Measurements from ENCODE around the gene TBC1D25.
"Not testable (repeated sequence)": the region's sequence is repeated elsewhere in the genome, so short reads cannot be mapped to it uniquely, and the experiment has no call there.

The TBC1D25 gene

DNA sequence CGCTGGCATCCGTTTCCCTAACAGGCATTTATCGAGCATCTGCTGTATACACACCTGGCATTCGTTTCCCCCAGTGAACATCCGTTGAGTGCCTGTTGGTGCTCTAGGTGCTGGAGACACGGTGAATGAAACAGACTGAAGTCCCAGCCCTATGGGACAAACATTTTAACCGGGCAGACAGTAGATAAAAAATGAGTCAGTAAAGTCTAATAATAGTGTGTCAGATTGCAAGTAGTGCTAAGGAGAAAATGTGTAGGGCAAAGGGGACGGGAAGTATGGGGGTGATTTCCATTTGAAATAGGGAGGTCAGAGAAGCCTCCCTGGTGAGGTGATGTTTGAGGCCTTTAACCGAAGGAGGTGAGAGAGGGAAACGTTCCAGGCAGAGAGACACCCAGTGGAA is 23.2 kb upstream of the TBC1D25 start:
- no peak for DNase-seq

DNA sequence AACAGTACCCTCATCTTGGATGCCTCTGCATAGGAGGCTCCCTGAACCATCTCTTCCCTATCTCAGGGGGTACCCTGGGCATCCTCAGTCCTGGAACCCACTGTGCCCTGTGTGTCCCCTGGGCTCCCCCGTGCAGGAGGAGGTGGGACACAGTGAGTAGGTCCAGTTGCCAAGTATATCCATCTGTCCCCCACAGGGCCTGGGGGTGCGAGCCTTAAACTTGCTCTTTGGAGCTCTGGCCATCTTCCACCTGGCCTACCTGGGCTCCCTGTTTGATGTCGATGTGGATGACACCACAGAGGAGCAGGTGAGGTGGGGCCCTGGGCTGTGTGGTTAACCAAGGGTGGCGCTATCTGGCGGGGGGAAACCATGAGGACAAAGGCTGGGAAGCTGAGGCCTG is 22.5 kb upstream of the TBC1D25 start:
- DNase-seq, result no peak

DNA sequence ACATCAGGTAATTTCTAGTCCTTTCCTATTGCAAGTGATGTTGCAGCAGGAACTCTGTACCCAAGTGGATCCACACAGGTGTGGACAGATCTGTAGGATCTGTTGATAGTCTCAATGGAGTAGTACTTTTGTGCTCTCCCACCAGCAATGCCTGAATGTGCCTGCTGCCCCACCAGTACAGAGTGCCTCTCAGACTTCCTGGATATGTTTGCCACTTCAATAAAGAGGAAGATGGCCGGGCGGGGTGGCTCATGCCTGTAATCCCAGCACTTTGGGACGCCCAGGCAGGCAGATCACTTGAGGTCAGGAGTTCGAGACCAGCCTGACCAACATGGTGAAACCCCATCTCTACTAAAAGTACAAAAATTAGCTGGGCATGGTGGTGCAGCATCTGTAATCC is 20.0 kb upstream of the TBC1D25 start:
- not testable (repeated sequence) for DNase-seq

DNA sequence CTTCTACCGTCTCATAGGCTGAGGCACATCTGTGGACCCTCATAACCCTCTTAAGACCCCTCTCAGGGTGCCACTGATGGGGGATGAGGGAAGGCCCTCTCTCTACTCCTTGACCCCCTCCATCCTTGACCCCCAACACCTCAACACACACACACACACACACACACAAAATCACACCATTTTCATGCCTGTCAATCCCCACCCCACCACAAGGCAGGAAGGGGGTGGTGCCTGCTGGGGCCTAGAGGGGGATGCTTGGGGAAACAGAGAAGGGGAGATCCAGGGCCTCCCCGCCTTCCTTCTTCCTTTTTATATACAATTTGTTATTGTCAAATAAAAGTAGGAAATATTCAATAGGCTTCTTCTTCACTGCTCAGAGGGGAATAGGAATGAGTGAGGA is 19.1 kb upstream of the TBC1D25 start:
- no peak for DNase-seq

DNA sequence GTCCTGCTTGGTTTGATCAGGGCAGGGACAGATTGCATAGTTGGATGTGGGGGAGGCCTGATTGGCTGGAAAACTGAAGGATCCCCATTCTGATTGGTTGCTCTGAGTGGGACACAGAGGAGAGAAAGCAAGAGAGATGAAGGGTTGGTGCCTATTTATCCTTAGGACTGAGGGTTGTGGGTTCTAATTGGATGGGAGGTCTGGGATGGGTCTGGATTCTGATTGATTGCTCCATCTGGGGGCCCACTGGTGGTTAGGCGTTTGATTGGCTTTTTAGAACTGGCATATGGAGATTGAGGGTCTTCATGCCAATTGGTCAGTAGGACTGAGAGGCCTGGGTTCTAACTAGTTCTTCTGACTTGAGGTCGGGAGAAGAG is 18.6 kb upstream of the TBC1D25 start:
- no peak for DNase-seq

DNA sequence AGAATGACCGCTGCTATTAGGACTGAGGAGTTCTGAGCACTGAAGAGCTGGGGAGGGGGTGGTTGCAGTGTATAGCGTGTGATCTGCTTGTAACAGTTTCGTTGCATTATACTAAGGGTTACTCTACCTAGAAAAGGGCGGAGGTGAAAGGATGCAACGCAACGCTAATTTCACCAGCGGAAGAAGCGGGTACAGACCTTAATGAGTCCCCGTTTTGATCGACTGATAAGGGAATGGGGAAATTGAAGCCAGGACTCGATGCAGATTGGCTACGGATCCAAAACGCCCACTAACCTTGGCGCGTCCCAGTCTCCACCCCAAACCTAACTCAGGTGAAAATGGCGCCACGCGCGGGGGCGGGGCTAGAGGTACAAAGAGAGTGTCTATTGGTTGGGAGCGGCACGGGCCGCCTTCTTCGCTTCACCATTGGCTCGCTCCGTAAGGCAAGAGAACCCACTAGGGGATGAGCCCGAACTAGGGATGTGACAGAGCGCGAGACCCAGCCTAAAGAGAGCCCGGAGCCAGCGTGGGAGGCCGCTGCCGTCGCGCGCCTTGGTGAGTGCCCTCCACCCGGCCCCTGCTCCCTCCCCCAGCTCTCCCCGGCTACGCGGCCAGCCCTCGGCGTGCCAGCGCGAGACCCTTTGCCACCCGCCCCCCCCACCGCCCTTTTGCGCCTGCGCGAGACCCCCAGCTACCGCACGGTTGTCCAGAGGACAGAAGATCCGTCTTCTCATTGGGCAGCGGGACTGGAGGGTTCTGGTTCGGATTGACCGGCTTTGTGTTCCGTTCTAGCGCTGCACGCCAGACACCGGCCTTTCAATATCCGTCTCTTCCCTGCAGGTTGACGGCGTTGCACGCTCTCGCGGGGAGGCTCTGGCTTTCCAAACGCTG is 17.9 kb upstream of the TBC1D25 start, which contains the start of gene EBP:
Gene EBP (plus strand): TSS at position 456 of the 891 bp plus-strand sequence. CDS start 1,964 bp downstream, outside the sequence.
- peak; percentile 97 for DNase-seq

DNA sequence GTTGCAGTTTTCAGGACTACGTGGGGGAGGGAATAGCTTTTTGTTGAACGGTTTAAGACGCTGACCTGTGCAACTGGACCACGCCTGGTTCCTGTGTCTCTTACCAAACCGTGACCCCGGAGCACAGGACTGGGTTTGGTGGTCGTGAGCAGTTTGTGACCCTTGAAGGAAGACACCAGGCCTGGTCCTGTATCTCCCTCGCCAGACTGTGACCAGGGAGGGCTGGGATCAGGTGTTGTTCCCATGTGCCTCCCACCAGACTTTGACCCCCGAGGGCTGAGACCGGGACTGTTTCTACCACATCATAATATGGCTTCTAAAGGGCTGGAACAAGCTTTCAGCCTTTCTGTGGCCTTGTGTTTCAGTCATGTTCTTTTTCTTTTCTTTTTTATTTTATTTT is 17.2 kb upstream of the TBC1D25 start:
- no peak for DNase-seq

DNA sequence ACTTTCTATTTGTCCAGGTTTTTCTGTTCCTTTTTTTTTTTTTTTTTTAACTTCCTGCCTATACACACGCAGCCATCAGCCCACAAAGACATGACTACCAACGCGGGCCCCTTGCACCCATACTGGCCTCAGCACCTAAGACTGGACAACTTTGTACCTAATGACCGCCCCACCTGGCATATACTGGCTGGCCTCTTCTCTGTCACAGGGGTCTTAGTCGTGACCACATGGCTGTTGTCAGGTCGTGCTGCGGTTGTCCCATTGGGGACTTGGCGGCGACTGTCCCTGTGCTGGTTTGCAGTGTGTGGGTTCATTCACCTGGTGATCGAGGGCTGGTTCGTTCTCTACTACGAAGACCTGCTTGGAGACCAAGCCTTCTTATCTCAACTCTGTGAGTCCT is 15.8 kb upstream of the TBC1D25 start:
- DNase-seq, result no peak

DNA sequence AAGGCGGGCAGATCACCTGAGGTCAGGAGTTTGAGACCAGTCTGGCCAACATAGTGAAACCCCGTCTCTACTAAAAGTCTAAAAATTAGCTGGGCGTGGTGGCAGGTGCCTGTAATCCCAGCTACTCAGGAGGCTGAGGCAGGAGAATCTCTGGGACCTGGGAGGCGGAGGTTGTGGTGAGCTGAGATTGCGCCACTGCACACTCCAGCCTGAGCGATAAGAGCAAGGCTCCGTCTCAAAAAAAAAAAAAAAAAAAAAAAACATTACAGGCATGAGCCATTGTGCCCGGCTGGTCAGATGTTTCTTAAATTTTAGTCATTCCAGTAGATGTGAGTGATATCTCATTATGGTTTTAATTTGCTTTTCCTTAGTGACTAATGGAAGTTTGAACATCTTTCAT is 13.7 kb upstream of the TBC1D25 start:
- DNase-seq, result not testable (repeated sequence)

DNA sequence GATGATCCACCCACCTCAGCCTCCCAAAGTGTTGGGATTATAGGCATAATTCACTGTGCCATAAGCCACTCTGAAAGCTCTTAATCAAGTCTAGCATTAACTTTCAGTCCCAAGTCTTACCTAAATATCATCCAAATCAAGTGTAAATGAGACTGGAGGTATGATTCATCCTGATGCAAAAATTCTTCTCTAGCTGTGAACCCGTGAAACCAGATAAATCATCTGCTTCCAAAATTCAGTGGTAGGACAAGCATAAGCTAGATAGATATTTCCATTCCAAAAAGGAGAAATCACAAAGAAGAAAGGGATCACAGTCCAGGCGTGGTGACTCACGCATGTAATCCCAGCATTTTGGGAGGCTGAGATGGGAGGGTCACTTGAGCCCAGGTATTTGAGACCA is 8.8 kb upstream of the TBC1D25 start:
- no peak for DNase-seq

DNA sequence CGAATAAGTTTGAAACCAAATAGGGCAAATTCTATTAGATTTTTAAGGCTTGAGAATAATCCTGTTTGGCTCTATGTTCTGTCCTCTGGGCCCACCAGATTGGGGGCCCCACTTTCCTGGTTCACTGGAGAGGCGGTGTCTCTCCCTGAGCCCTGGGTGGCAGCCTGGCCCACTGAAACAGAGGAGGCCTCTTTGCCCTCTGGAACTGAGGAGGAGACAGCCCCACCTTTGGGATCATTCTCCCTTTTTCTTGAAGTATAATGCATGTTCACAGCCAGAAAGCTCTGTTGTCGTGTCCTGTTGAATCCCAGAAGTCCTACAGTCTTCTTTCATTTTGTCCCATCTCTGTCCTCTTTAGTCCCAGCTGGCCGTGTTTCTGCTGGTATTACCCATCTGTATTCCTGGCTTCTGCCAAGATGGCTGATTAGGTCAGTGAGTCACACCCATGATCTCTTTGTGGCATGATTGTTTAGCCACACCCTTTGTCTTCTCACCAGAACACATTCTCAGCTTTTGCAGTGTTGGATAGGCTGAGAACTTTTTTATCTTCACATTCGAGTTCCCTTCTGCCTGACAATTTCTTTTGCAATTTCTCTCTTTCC is 8.1 kb upstream of the TBC1D25 start:
- DNase-seq, result no peak

DNA sequence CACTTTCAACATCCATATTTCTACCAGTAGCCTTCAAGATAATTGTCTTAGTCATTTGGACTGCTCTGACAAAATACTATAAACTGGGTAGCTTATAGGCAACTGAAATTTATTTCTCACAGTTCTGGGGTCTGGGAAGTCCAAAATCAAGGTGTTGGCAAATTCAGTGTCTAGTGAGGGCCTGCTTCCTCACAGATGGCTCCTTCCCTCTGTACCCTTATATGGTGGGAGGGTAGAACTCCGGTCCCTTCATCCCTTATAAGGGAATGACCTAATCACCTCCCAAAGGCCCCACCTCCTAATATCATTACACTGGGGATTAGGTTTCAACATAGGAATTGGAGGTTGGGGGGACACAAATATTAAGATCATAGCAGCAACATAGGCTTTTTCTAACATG is 7.4 kb upstream of the TBC1D25 start:
- no peak for DNase-seq

DNA sequence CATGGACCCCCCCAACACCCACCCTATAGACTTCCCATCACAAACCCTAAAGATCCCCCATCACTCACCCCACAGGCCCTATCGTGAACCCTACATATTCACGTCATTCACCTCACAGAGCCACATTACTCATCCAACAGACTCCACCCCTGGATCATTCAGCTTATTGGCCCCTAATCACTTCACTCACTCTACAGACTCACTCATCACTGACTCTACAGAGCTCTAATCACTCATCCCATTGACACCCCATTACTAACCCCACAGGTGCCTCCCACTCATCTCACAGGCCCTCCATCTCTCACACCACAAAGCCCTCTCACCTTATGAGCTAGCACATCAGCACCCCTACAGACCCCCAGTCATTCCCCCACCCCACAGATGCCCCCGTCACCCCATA is 6.3 kb upstream of the TBC1D25 start:
- no peak for DNase-seq

DNA sequence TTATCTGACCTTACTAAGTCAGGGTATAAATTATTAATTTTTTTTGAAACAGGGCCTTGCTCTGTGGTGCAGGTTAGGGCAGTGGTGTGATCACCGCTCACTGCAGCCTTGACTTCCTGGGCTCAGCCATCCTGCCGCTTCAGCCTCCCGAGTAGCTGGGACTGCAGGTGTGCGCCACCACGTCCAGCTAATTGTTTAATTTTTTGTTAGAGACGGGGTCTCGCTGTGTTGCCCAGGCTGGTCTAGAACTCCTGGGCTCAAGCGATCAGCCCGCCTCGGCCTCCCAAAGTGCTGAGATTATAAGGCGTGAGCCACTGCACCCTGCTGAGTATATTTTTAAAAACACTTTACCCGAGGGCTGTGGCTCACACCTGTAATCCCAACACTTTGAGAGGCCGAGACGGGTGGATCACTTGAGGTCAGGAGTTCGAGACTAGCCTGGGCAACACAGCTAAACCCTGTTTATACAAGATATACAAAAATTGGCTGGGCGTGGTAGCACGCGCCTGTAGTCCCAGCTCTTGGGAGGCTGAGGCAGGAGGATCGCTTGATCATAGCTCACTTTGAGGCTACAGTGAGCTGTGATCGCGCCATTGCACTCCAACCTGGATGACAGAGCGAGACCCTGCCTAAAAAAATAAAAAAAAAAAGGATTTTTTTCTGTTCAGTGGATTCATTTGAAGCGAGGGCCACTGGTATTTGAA is 721 bp upstream of the TBC1D25 start:
- DNase-seq, result no peak

DNA sequence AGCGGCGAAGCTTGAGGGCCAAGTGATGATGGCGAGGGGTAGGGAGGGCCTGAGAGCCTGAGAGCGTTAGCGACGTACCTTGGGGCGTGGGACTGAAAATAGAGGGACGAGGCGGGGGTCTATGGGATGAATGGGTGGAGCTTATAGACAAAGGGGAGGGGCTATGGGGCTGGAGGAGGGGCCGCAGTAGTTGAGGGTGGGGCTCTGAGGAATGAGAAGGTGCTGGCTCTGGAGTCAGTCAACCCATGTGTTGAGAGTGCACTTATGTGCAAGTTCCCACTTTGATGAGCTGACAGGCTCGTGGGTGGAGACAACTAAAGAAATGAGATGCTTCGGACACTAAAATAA is 488 bp downstream of the TBC1D25 start:
- DNase-seq, result peak; percentile 82

DNA sequence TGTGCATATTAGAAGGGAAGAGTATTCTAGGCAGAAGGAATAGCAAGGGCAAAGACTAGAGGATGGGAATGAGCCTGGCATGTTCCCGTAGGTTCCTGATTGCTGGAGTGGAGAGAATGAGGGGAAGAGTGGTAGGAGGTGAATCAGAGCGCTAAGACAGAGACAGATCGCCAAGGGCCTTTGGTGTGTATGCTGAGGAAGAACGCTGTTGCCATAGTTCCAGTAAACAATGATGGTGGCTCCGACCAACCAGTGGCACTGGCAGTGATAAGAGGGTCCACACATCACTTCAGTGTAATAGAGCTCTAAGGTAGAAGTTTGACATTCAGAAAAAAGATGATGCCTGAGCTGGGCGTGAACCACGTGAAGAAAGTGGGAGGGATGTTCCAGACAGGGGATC is 966 bp downstream of the TBC1D25 start:
- DNase-seq, result no peak

DNA sequence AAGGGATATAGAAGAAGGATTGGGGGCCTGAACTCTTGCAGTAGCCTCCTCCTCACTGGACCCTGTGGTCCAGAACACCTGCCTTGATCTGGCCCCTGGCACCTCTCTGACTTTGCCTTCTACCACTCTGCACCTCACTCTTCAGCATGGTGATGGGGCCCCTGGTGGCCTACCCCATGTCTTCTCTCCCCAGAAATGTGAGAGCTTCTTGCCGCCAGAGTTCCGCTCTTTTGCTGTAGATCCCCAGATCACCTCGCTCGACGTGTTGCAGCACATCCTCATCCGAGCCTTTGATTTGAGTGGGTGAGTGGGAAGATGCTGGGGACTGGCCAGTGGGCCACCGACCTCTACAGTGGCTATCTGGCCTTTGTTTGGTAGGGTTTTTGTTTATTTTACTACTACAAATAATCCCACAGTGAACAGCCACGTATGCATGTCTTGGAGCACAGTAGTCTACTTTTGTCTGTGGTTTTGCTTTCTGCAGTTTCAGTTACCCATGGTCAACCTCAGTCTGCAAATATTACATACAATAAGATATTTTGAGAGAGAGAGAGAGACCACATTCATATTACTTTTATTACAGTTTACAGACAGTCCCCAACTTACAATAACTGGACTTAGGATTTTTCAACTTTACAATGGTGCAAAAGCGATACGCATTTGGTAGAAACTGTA is 1.8 kb downstream of the TBC1D25 start:
- no peak for DNase-seq

DNA sequence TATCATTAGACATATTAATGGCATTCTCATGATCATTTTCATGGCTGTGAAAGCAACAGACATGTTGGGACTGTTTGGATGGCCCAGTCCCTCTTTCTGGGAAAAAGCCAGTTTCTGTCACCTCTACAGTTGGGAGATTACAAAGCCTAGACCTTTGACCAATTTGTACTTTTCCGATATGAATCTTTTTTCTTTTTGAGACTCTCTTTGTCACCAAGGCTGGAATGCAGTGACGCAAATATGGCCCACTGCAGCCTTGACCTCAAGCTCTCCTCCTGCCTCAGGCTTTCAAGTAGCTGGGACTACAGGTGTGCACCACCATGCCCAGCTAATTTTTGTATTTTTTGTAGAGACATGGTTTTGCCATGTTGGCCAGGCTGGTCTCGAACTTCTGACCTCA is 9.4 kb downstream of the TBC1D25 start:
- no peak for DNase-seq

DNA sequence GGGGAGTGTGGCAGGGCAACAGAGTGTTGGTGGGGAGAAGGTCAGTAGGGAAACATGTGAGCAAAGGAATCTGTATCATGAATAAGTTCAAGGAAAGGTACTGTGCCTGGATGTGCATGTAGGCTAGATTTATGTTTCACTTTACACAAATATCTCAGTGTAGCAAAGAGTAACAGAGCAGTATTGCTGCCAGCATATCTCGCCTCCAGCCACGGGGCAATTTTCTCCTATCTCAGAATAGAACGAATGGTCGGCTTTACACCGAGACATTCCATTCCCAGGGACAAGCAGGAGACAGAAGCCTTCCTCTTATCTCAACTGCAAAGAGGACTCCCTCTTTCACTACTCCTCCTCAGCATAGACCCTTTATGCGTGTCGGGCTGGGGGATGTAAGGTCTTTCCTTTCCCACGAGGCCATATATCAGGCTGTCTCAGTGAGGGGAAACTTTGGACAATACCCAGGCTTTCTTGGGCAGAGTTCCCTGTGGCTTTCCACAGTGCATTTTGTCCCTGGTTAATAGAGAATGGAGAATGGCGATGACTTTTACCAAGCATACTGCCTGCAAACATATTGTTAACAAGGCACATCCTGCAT is 16.3 kb downstream of the TBC1D25 start:
- DNase-seq, result not testable (repeated sequence)

DNA sequence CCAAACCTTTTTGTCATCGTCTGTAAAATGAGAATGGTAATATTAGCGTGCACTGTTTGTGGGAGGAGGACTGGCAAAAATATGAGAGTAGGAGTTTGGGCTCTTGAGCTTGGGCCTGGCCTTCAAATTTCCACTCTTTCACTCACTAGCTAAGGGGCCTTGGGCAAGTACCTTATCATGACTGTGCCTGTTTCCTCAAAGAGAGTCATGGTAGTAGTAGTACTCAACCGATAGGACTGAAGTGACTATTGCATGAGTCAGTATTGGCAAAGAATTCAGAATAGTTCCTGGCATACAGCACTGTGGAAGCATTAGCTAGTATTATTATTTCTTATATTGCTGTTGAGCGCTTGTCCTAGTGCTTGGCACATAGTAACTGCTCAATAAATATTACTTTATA is 18.8 kb downstream of the TBC1D25 start:
- DNase-seq, result no peak

DNA sequence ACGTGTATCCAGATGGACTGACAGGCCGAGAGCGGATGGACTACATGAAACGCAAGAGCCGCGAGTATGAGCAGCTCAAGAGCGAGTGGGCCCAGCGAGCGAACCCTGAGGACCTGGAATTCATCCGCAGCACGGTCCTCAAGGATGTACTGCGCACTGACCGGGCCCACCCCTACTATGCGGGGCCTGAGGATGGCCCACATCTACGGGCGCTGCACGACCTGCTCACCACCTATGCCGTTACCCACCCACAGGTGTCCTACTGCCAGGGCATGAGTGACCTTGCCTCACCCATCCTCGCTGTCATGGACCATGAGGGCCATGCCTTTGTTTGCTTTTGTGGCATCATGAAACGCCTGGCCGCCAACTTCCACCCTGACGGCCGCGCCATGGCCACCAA is 20.1 kb downstream of the TBC1D25 start:
- no peak for DNase-seq

DNA sequence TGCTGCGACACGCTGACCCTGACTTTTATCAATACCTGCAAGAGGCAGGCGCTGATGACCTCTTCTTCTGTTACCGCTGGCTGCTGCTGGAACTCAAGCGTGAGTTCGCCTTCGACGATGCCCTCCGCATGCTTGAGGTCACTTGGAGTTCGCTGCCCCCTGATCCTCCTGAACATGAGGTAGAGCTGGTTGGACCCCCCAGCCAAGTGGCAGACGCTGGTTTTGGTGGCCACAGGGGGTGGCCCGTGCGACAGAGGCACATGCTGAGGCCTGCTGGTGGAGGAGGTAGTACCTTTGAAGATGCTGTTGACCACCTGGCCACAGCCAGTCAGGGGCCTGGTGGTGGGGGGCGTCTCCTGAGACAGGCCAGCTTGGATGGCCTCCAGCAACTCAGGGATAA is 20.5 kb downstream of the TBC1D25 start:
- no peak for DNase-seq

DNA sequence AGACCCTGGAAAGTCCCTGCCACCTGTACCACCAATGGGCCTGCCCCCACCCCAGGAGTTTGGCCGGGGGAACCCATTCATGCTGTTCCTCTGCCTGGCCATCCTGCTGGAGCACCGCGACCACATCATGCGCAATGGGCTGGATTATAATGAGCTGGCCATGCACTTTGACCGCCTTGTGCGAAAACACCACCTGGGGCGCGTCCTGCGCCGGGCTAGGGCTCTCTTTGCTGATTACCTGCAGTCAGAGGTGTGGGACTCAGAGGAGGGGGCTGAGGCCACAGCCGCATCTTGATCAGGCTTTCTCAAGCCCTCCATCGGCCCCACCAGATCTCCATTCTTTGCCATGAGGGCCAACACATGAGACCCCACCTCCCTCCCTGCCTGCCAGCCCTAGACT is 21.2 kb downstream of the TBC1D25 start:
- no peak for DNase-seq

Data from activated effector memory CD4-positive, alpha-beta T cell treated with anti-CD3 and anti-CD28 coated beads, Interleukin-2, amount 50 U/mL, for 16 hours (primary cell).